HepG2 (cell line): ENCODE data around the gene TXNRD2. TPM values are rescaled to one million over a fixed set of nuclear protein-coding genes. Genes with fewer than 3 reads are reported as not detected.

Experiments
- ATAC-seq: fragments of 200-7000 bp; cut with Tn5 transposase; 3 replicates; pipeline ENCODE4 v1.9.1; 2020; ENCODE audit warnings: mild to moderate bottlenecking, moderate library complexity
- BruUV-seq: library from RNA; stranded (reverse); fragments of 400-500 nt; replicated peaks from 2 replicates; lab custom pipeline; 2021; lab: Mats Ljungman, UMichigan
- CTCF ChIA-PET: fragments of 300-600 bp; formaldehyde crosslinking; extraction: SDS; loops from one replicate; lab custom pipeline; 2021; ENCODE audit warnings: low total read pairs, inconsistent platforms, low intra/inter-chr PET ratio; lab: Yijun Ruan, JAX
- POLR2A ChIA-PET: fragments of 350-600 bp; sonication (Branson Sonifier 250); formaldehyde crosslinking; loops from one replicate; lab custom pipeline; 2020; ENCODE audit warnings: antibody characterized with exemption, inconsistent platforms; lab: Yijun Ruan, JAX
- DNase-seq: peaks from one replicate; pipeline ENCODE4 v3.0.0-alpha.2; 2015; ENCODE audit warnings: low spot score
- FAIRE-seq: peaks from 3 replicates; lab custom pipeline; 2011; peaks lifted over from hg19 to GRCh38; lab: Jason Lieb, UNC
- H2AFZ ChIP-seq: one replicate; pipeline ENCODE4 v1.6.1; 2011; ENCODE audit warnings: low read length, inconsistent platforms
- H3K27ac ChIP-seq: fragments of 300-600 bp; 3 replicates; pipeline ENCODE4 v1.8.0; 2011; ENCODE audit warnings: mixed run types, mild to moderate bottlenecking, mixed read lengths, low read length, inconsistent platforms; ENCODE audit not compliant: insufficient read depth; ENCODE audit errors: extremely low read length
- H3K27me3 ChIP-seq, 2 experiments: fragments of 200-600 bp in 1 of 2; 2 replicates in 1 of 2; 3 replicates in 1 of 2; pipeline versions ENCODE4 v1.6.0 to v1.8.0; 2011; ENCODE audit warnings: low read length in 2 of 2, mild to moderate bottlenecking in 2 of 2, moderate library complexity in 2 of 2, inconsistent platforms in 1 of 2; ENCODE audit not compliant: insufficient read depth in 2 of 2, control insufficient read depth in 1 of 2
- H3K36me3 ChIP-seq, 2 experiments: fragments of 200-600 bp in 1 of 2; replicated peaks in 1 of 2; 2 replicates in 1 of 2; 3 replicates in 1 of 2; pipeline versions ENCODE4 v1.5.1 to v1.8.0; 2011; ENCODE audit warnings: low read length in 2 of 2, inconsistent platforms in 1 of 2; ENCODE audit not compliant: insufficient read depth in 2 of 2, control insufficient read depth in 1 of 2
- H3K4me1 ChIP-seq: 2 replicates; pipeline ENCODE4 v1.5.1; 2012; ENCODE audit warnings: low read length, inconsistent platforms; ENCODE audit not compliant: insufficient read depth
- H3K4me2 ChIP-seq: 2 replicates; pipeline ENCODE4 v1.6.0; 2011; ENCODE audit warnings: low read depth, low read length, inconsistent platforms
- H3K4me3 ChIP-seq, 3 experiments: fragments of 200-600 bp in 1 of 3; sonication (generic), shearing (Covaris generic) in 1 of 3; replicated peaks in 1 of 3; 2 replicates each; pipeline ENCODE4 v1.5.1; 2011 to 2016; ENCODE audit warnings: low read length in 3 of 3, inconsistent platforms in 2 of 3, low read depth in 2 of 3, mild to moderate bottlenecking in 2 of 3, control low read depth in 1 of 3, mixed read lengths in 1 of 3; ENCODE audit not compliant: insufficient read depth in 1 of 3
- H3K79me2 ChIP-seq: one replicate; pipeline ENCODE4 v1.6.1; 2011; ENCODE audit warnings: low read length, inconsistent platforms; ENCODE audit not compliant: insufficient read depth
- H3K9ac ChIP-seq: 2 replicates; pipeline ENCODE4 v1.6.0; 2011; ENCODE audit warnings: mild to moderate bottlenecking, low read depth, low read length, inconsistent platforms; ENCODE audit not compliant: insufficient read depth
- H3K9me3 ChIP-seq: 2 replicates; pipeline ENCODE4 v1.5.1; 2012; ENCODE audit warnings: mild to moderate bottlenecking, low read length
- H4K20me1 ChIP-seq: 2 replicates; pipeline ENCODE4 v1.6.0; 2011; ENCODE audit warnings: inconsistent platforms, mild to moderate bottlenecking, low read length, moderate library complexity; ENCODE audit not compliant: insufficient read depth
- AHR ChIP-seq: IDR thresholded peaks from 2 replicates; pipeline ENCODE4 v1.6.1; 2018; ENCODE audit warnings: missing genetic modification reagents, missing compliant biosample characterization
- E2F2 ChIP-seq: sonication (generic); formaldehyde crosslinking; IDR thresholded peaks from 2 replicates; pipeline ENCODE4 v1.4.0; 2020; ENCODE audit warnings: missing genetic modification reagents, borderline replicate concordance
- FOXP1 ChIP-seq, 2 experiments: fragments of 450-650 bp in 1 of 2; IDR thresholded peaks; 2 replicates each; pipeline ENCODE4 v1.6.1; 2017 to 2018; ENCODE audit warnings: antibody characterized with exemption in 1 of 2
- HBP1 ChIP-seq: IDR thresholded peaks from 2 replicates; pipeline ENCODE4 v1.6.1; 2016; ENCODE audit warnings: low read depth, control low read depth
- HIVEP1 ChIP-seq: sonication (generic); formaldehyde crosslinking; IDR thresholded peaks from 2 replicates; pipeline ENCODE4 v1.4.0; 2020; ENCODE audit warnings: mild to moderate bottlenecking, missing genetic modification reagents
- HNF4G ChIP-seq, 2 experiments: sonication (generic) in 1 of 2; formaldehyde crosslinking in 1 of 2; IDR thresholded peaks; 2 replicates each; pipeline versions ENCODE4 v1.4.0 to v1.6.1; 2011 to 2020; ENCODE audit warnings: borderline replicate concordance in 2 of 2, low read depth in 2 of 2, mild to moderate bottlenecking in 2 of 2, low read length in 1 of 2, missing genetic modification reagents in 1 of 2, moderate library complexity in 1 of 2
- TP53 ChIP-seq: sonication (generic); formaldehyde crosslinking; conservative IDR thresholded peaks from 2 replicates; pipeline ENCODE4 v1.4.0; 2020; ENCODE audit warnings: missing genetic modification reagents
- ZGPAT ChIP-seq: IDR thresholded peaks from 2 replicates; pipeline ENCODE4 v1.6.1; 2016; ENCODE audit warnings: mild to moderate bottlenecking
- ZNF30 ChIP-seq: sonication (generic); formaldehyde crosslinking; IDR thresholded peaks from 2 replicates; pipeline ENCODE4 v1.5.0; 2020; ENCODE audit warnings: mild to moderate bottlenecking, missing genetic modification reagents
- ZNF44 ChIP-seq: sonication (generic); formaldehyde crosslinking; IDR thresholded peaks from 2 replicates; pipeline ENCODE4 v1.5.1; 2020; ENCODE audit warnings: mild to moderate bottlenecking, missing genetic modification reagents
- ZNF615 ChIP-seq: sonication (generic); formaldehyde crosslinking; IDR thresholded peaks from 2 replicates; pipeline ENCODE4 v1.5.0; 2020; ENCODE audit warnings: mild to moderate bottlenecking, missing genetic modification reagents, borderline replicate concordance
- ZSCAN31 ChIP-seq: sonication (generic); formaldehyde crosslinking; IDR thresholded peaks from 2 replicates; pipeline ENCODE4 v1.5.0; 2020; ENCODE audit warnings: low read depth, mild to moderate bottlenecking, missing genetic modification reagents
- WGBS: methylation state at CpG from one replicate; pipeline ENCODE4 v1.1.6; 2017; ENCODE audit warnings: low lambda C conversion rate; 5-methylcytosine and 5-hydroxymethylcytosine counted together
- in situ Hi-C: cut with HindIII; loops from 2 replicates; pipeline ENCODE4 v1.10.0; 2017; ENCODE audit warnings: low pct_unique_long_range_greater_than_20kb; ENCODE audit not compliant: extremely low pct_ligation_motif_present
- intact Hi-C: fragments of 100-400 bp; cut with micrococcal nuclease; formaldehyde crosslinking; loops from one replicate; pipeline ENCODE4 v1.10.0; 2022; ENCODE audit not compliant: unreplicated experiment
- polyA plus RNA-seq, 8 experiments: library from polyadenylated mRNA; depleted of rRNA in 3 of 8; stranded (reverse) in 7 of 8; unstranded in 1 of 8; fragments of >200 nt; fragmentation: Illumina TruSeq in 4 of 8; extraction: Trizol in 4 of 8; gene quantifications; 2 replicates each; pipeline versions ENCODE4 v1.2.1 to v1.2.3, GENCODE V29; 2011 to 2016; ENCODE audit warnings: low read depth in 4 of 8, missing spikeins in 1 of 8, mixed read lengths in 1 of 8; ENCODE audit not compliant: insufficient read depth in 1 of 8
- total RNA-seq, 5 experiments: library from RNA; depleted of rRNA; stranded (reverse); fragments of >200 nt; fragmentation: Illumina TruSeq; extraction: Trizol; gene quantifications; 2 replicates each; pipeline ENCODE4 v1.2.3, GENCODE V29; 2016; ENCODE audit warnings: low read depth in 1 of 5
- TF ChIP-seq, protein P1 (sequence below): sonication (generic); formaldehyde crosslinking; conservative IDR thresholded peaks from 2 replicates; pipeline ENCODE4 v1.8.0; 2022; ENCODE audit warnings: mild to moderate bottlenecking, moderate library complexity, missing genetic modification reagents
- TF ChIP-seq, protein P2 (sequence below): sonication (generic); formaldehyde crosslinking; IDR thresholded peaks from 2 replicates; pipeline ENCODE4 v1.9.0; 2022; ENCODE audit warnings: missing genetic modification reagents, mild to moderate bottlenecking, borderline replicate concordance

TXNRD2 gene
- total and polyA plus RNA-seq, 2 of the 13 experiments (the other 11 are each of a cell fraction or from before 2014, with no cell fraction given): 17.5 to 18.6 TPM

- TF ChIP-seq TP53 (CRISPR knock-in tag) (no peak), AHR (no peak), E2F2 (CRISPR knock-in tag) (no peak)
Observed at GRCh38 chr22:19917389-19918138, 24.1 kb downstream of the TXNRD2 start (continued).

DNA sequence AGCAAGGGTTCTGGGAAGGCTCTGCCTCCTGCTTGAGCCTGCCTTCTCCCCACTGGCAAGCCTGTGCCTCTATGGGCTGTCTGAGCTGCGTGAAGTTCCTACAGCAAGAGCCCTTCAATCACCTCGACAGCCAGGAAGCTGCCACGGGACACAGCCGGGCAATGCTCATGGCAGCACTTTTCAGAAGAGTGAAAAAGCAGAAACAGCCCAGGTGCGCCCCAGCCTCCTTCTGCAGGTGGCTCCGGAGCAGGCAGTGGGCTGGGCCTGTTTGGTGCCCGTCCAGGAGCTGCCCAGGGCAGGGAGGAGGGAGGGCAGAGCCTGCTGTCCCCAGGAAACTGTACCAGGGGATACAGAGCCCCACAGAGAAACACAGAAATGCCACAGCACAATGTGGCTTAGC is 24.7 kb downstream of the TXNRD2 start:
- no peaks in the 10 kb centered on the region for H3K27me3 ChIP-seq
- DNase-seq: no peak
- ChIA-PET CTCF (no interaction called here), POLR2A (no interaction called here)
- intact Hi-C loops: no loop called here
- H3K9me3 ChIP-seq: 0 out of 2 replicates have a peak, but pooled peaks cover 4% of the 10 kb centered on the region
- no peak for ATAC-seq
- H3K4me1 ChIP-seq: no peaks in the 10 kb centered on the region
- 94% methylated on average over 7 of the region's 7 CpGs for WGBS
- no peak overlapping the region for H3K4me2 ChIP-seq
- in situ Hi-C loops: loop anchor here (10.0 kb wide), 1 partner anchor 162 kb away; no protein-coding TSS in a partner anchor
- no peaks in the 10 kb centered on the region for H4K20me1 ChIP-seq
- no peak overlapping the region for H3K9ac ChIP-seq
- no peak overlapping the region for H3K4me3 ChIP-seq
- no peaks in the 10 kb centered on the region for H3K79me2 ChIP-seq
- no TSS peak for BruUV-seq
- FAIRE-seq: no peak
- no peak overlapping the region for H3K27ac ChIP-seq
- H3K36me3 ChIP-seq: peaks cover 21 to 58% of the 10 kb centered on the region in 2 experiments; a peak in 4 of 5 replicates
- H2AFZ ChIP-seq: no peak overlapping the region
- no peak for TF ChIP-seq ZNF44 (CRISPR knock-in tag)
- TF ChIP-seq HNF4G (IDR thresholded peaks at IDR 0.05; ENCODE audit: borderline replicate concordance, low read depth, low read length): no peak
- TF ChIP-seq HNF4G (CRISPR knock-in tag; IDR thresholded peaks at IDR 0.05; ENCODE audit: borderline replicate concordance, low read depth): no peak
- no peak for TF ChIP-seq HIVEP1 (CRISPR knock-in tag)
- no peak for TF ChIP-seq ZSCAN31 (CRISPR knock-in tag)
- TF ChIP-seq FOXP1 (IDR thresholded peaks at IDR 0.05): no peak
- TF ChIP-seq FOXP1 (CRISPR knock-in tag; IDR thresholded peaks at IDR 0.05): no peak
- no peak for TF ChIP-seq ZNF30 (CRISPR knock-in tag)
- TF ChIP-seq HBP1 (CRISPR knock-in tag): no peak
- TF ChIP-seq ZGPAT (CRISPR knock-in tag): no peak
- TF ChIP-seq, protein P1, sequence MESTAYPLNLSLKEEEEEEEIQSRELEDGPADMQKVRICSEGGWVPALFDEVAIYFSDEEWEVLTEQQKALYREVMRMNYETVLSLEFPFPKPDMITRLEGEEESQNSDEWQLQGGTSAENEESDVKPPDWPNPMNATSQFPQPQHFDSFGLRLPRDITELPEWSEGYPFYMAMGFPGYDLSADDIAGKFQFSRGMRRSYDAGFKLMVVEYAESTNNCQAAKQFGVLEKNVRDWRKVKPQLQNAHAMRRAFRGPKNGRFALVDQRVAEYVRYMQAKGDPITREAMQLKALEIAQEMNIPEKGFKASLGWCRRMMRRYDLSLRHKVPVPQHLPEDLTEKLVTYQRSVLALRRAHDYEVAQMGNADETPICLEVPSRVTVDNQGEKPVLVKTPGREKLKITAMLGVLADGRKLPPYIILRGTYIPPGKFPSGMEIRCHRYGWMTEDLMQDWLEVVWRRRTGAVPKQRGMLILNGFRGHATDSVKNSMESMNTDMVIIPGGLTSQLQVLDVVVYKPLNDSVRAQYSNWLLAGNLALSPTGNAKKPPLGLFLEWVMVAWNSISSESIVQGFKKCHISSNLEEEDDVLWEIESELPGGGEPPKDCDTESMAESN (CRISPR knock-in tag): no peak
- TF ChIP-seq, protein P2, sequence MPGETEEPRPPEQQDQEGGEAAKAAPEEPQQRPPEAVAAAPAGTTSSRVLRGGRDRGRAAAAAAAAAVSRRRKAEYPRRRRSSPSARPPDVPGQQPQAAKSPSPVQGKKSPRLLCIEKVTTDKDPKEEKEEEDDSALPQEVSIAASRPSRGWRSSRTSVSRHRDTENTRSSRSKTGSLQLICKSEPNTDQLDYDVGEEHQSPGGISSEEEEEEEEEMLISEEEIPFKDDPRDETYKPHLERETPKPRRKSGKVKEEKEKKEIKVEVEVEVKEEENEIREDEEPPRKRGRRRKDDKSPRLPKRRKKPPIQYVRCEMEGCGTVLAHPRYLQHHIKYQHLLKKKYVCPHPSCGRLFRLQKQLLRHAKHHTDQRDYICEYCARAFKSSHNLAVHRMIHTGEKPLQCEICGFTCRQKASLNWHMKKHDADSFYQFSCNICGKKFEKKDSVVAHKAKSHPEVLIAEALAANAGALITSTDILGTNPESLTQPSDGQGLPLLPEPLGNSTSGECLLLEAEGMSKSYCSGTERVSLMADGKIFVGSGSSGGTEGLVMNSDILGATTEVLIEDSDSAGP (CRISPR knock-in tag): no peak
- TF ChIP-seq ZNF615 (CRISPR knock-in tag): no peak
